Activated gamma-delta T cell treated with Interleukin-2 at 50 U/mL for 16 hours (primary cell): ENCODE measurements around the gene PKNOX1.
A peak's percentile ranks its signal among the peaks of the same experiment; 100 is the strongest.
"Not testable (repeated sequence)": the region's sequence is repeated elsewhere in the genome, so short reads cannot be mapped to it uniquely, and the experiment has no call there.

Source experiments
- DNase-seq: peaks from one replicate; pipeline ENCODE4 v3.0.0-alpha.2; 2020

PKNOX1 gene

GRCh38 chr21:42956824-42957630 is 17.3 kb upstream of the PKNOX1 start:
- DNase-seq = no peak

GRCh38 chr21:42958122-42958521 is 16.2 kb upstream of the PKNOX1 start:
- not testable (repeated sequence) for DNase-seq

GRCh38 chr21:42959728-42960127 is 14.6 kb upstream of the PKNOX1 start:
- no peak for DNase-seq

DNA sequence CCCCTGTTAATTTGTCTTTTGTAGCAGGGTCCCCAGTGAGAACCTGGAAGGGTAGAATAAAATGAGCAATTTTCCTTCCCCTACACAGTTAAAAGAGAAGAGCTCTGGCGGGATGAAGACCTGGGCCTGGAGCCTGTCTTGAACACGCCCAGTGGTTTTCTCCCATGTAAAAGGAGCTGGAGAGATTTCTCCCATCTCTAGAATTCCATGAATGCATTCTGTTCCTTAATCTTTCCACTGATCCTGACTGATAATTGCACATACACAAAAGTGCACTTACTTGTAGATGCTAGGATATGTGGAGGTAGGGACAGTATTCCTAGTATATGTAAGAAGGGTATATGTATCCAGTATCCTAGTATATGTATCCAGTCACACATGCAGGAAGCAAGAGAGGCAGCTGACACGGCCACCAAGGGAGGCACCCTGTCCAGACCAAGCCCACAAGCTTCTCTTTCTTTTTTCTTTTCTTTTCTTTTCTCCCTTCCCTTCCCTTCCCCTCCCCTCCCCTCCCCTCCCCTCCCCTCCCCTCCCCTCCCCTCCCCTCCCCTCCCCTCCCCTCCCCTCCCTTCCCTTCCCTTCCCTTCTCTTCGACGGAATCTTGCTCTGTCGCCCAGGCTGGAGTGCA is 11.9 kb upstream of the PKNOX1 start:
- DNase-seq = no peak

- no peak for DNase-seq
Observed at GRCh38 chr21:42964086-42964485, 10.3 kb upstream of the PKNOX1 start.

- DNase-seq = no peak
Observed at GRCh38 chr21:42964546-42965210, 9.7 kb upstream of the PKNOX1 start.

GRCh38 chr21:42965211-42965560 is 9.2 kb upstream of the PKNOX1 start:
- DNase-seq = no peak

- DNase-seq = not testable (repeated sequence)
Observed at GRCh38 chr21:42967616-42968015, 6.7 kb upstream of the PKNOX1 start.

DNA sequence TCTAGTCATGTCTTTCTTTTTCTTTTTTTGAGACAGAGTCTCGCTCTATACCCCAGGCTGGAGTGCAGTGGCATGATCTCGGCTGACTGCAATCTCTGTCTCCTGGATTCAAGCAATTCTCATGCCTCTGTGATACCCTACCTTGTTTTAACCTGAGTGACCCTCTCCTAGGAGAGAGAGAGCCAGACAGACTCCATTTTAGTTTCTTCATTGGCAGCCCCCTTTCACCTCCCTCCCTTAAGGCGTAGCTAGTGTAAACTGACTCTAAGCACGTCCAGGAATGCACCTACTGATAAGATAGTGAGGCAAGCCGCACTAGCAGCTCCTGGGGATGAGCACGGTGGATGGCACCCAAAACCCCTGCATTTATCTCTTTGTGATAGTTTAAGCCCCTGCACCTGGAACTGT is 5.2 kb upstream of the PKNOX1 start:
- DNase-seq = no peak

DNA sequence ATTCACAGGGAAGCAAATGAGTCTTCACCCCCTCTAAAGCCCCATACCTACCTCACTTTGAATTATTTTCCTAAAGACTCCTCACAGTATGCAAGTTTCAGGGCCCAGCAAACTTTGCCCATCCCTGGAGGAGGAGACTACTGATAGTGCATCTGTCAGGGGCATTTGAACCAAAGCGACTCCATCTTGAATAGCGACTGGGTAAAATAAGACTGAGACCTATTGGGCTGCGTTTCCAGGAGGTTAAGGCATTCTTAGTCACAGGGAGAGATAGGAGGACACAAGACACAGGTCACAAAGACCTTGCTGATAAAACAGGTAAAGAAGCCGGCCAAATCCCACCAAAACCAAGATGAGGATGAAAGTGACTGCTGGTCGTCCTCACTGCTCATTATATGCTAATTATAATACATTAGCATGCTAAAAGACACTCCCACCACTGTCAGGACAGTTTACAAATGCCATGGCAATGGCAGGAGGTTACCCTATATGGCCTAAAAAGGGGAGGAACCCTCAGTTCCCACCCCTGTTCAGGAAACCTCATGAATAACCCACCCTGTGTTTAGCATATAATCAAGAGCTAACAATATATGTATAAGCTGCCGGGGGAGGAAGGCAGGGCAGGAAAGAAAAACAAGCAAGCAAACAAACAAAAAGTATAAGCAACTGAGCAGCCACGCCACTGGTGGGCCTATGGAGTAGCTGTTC is 3.3 kb upstream of the PKNOX1 start:
- DNase-seq = no peak

- DNase-seq = no peak
Observed at GRCh38 chr21:42971897-42972275, 2.5 kb upstream of the PKNOX1 start.

DNA sequence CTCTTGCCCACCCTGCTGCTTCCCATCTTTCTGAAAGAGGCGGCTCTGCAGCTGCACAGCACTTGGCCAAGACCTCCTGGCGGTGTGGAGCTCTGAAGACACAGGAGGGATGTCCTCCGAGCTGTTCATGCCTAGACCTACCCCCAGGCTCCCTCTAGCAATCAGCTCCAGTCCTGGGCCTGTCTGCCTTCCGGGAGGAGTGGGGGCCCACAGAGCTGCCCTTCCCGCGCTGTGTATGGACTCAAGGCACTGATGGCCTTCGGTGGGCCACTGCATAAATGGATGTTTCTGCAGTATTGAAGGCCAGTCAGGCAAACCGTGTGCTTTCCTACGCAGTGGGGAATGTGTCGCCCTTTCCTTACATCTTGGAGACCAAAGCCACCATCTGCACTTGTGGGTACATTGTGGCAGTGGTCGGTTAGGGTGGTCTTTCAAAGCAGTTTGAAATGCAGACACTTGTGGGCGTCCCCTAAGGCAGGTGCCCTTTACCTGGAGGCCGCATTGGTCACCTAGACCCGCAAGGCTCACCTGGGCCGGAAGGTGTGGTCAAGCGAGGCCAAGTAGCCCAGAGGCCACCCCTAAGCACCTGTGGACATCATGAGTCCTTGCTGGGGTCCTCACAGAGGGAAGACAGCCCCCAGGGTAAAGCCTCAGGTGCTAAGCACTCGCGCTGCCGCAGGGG is 912 bp upstream of the PKNOX1 start:
- no peak for DNase-seq

DNA sequence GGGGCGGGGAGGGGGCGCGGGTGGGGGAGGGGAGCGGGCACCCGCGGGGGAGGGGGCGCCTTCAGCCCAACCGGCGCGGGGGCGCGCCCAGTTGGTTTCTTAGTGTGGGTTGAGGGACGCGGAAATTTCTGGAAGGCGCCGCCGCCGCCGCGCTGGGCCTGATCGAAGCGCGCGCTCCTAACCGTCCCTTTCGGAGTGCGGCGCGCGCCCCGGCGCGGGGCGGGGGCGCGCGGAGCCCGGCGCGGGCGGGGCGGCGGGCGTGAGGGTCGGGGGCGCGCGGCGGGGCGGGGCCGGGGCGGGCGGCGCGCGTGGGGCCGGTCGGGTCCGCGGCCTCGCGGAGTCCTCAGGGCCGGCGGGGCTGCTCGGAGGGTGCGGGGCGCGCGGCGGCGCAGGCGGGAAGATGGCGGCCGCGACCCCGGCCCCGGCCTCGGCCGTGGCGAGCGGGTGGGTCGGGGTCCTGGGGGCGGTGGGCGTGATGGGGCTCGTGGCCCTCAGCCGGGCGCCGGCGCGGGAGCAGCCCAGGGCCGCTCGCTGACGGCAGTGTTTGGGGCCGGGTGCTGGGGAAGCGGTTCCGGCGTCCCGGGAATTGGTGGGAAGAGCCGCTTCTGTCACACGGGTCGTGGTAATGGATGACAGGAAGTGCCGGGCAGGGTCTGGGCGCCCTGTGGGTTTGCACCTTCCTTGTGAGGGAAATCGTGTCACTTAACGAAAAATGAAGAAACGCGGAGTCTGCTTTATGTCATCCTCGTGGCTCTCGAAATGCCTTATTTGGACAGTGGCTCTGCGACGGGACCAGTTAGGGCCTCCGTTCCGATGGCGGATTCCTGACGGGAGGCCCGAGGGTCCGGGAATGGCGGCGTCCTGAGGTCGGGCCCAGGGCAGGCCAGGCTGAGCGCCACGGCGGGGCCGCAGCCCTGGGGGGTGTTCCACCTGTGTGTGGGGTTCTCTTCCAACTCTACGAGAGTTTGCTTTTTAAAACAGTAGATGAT is 764 bp downstream of the PKNOX1 start:
- DNase-seq = peak; percentile 28

DNA sequence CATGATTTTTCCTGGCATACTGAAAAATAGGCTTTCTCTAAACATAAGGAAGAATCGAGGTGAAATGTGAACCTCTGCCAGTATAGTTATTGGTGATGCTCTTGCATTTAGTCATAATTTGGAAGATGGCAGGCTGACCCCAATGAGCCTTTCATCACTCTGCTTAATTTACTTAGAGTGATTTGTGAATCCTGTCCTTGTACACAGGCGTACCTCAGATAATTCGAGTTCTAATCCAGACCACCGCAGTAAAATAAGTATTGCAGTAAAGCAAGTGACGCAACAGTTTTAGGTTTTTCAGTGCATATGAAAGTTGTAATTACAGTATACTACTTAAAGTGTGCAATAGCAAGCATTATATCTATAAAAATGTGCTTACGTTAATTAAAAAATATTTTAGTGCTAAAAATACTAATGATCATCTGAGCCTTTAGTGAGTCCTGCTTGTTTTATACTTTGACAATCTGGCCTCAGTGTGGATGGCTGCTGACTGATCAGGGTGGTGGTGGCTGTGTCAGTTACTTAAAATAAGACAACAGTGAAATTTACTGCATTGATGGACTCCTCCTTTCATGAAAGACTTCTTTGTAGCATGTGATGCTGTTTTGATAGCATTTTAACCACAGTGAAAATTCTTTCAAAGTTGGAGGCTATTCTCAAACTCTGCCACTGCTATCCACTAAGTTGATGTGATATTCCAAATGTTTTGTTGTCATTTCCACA is 1.7 kb downstream of the PKNOX1 start:
- DNase-seq = no peak

GRCh38 chr21:42980312-42981213 is 6.2 kb downstream of the PKNOX1 start:
- DNase-seq = no peak

- no peak for DNase-seq
Observed at GRCh38 chr21:42981214-42981523, 6.8 kb downstream of the PKNOX1 start.

- DNase-seq = no peak
Observed at GRCh38 chr21:42981862-42982261, 7.5 kb downstream of the PKNOX1 start.

- DNase-seq = no peak
Observed at GRCh38 chr21:42983103-42983502, 8.7 kb downstream of the PKNOX1 start.

DNA sequence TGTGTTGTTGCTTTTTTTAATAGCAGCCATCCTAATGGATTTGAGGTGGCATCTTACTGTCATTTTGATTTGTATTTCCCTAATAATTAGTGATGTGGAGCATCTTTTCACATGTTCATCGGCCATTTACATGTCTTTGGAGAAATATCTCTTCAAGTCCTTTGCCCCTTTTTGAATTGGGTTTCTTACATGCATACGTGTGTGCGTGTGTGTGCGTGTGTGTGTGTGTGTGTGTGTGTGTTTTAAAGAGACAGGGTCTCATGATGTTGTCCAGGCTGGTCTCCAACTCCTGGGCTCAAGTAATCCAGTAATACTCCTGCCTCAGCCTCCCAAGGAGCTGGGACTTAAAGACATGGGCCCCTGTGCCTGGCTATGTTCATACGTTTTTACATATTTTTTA is 9.5 kb downstream of the PKNOX1 start:
- no peak for DNase-seq
